T-helper 1 cell (primary cell): Measurements from ENCODE around the gene MYLK3.

ENCODE experiments used
- DNase-seq, 5 donors: peaks; one replicate each; pipeline ENCODE4 v3.0.0-alpha.2; 2012 to 2020

MYLK3 gene

DNA sequence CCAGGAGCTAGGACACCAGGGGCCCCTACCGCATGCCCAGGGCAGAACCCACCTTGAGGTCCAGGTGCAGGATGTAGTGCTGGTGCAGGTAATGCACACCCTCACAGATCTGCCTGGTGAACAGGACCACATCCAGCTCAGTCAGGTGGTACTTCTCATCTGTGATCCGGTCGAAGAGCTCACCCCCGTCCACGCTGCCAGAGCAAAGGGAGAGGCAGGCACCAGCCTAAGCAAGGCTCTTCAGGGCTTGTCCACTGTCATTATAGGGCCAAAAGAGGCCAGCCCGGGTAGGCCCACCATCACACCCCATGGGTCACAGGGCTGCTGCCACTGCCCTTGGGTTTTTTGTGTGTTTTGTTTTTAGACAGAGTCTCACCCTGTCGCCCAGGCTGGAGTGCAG is 21.0 kb downstream of the MYLK3 start:
- DNase-seq: no peak

DNA sequence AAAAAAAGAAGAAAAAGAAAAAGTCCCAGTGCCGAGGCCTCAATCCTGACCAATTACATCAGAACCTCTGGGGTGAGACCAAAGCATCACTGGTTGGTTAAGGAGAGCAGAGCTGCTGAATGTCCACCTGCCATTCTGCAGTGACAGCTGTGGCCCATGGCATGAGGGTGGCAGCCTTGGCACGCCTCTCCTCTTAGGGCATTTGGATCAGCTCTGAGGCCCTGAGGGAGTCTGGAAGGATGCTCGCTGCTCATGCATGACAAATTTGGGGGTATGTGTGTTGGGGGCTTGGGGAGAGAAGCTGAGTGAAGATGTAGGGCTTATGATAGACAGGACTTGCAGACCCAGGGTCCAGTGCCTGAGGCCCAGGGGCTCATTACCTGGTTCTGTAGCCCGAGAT is 26.3 kb downstream of the MYLK3 start:
- DNase-seq: no peak

DNA sequence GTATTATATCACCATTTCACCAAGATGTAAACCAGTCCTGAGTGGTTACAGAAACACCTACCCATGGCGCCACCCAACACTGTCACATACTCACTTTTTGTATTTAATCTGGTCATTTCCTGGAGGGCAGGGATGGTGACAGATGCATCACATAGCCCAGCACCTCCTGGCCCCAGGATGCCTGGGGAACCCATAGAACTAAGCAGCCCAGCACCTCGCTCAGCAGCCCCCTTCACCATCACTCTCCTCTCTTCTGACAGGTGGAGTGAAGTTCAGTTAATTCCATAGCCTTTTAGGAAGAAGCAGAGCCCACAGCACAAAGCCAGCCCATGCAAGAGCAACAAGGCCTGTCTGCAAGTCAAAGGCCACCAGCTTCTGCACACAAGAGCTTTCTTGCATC is 27.5 kb downstream of the MYLK3 start:
- no peak for DNase-seq

DNA sequence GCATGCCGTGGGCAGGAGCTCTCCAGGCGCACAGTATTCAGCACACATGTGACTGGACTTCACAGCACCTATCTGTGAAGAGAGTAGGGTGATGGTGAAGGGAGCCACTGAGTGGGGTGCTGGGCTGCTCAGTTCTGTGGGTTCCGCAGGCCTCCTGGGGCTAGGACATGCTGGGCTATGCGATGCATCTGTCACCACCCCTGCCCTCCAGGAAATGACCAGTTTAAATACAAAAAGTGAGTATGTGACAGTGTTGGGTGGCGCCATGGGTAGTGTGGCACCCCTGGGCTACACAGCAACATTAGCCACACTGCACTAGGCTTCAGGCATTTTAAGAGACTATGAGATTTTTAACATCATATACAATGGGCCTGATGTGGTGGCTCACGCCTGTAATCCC is 28.6 kb downstream of the MYLK3 start:
- no peak for DNase-seq

DNA sequence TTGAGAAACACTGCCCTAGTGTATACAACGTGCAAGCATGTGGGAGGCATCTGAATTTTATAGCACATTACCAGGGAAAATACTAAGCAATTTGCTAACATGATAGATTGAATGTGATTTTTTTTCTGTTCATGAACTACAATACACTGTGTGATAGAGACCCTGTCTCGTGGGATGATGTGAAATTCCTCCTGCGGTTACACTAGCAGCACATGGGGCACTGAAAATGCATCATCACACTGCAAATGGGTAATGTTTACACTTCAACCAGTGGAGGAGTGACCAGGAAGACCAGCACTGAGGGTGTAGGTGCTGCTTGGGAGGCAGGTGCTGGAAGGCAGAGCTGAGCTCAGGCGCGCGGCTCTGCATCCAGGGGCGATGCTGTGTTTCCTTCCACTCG is 29.9 kb downstream of the MYLK3 start:
- no peak for DNase-seq

DNA sequence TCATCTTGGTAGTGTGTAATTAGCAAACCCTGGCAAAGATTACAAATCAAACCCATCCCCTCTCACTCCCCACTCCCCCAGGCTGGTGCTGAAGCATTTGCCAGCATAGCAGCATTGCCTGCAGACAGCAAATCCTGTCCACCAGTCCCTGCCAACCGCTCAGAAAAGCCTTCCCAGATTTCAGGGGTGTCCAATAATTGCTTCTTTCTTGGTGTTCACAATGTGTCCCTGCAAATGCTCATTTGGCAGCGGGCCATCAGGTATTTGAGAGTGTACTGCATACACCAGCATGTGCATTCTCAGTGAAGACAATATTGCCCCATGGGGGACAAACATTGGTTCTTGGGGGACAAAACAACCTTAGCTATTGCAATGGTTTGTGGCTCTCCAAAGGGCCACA is 30.5 kb downstream of the MYLK3 start:
- DNase-seq: no peak

DNA sequence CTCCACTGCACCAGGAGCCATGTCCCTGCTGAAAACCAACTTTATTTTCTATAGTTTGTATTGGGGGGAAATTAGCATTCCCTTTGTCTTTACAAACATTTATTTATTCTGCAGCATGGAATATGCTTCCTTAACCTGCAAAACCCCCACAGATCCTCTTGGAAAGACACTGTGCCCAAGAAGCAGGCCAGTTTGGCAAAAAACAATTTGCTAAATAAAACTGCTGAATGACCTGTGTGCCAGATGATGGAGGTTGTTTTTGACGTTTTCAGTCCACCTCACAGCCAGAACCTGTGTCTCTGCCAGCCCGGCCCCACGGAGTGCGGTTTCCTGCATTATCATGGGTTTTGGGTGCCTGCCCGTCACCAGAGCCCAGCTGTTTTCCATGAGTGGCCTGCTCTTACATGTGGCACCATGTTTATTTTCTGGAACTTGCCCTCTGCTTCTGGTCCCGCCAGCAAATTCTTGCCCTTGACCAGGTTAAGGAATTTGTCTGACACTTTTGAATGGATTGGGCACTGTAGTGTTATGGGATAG is 32.3 kb downstream of the MYLK3 start:
- DNase-seq: no peak

DNA sequence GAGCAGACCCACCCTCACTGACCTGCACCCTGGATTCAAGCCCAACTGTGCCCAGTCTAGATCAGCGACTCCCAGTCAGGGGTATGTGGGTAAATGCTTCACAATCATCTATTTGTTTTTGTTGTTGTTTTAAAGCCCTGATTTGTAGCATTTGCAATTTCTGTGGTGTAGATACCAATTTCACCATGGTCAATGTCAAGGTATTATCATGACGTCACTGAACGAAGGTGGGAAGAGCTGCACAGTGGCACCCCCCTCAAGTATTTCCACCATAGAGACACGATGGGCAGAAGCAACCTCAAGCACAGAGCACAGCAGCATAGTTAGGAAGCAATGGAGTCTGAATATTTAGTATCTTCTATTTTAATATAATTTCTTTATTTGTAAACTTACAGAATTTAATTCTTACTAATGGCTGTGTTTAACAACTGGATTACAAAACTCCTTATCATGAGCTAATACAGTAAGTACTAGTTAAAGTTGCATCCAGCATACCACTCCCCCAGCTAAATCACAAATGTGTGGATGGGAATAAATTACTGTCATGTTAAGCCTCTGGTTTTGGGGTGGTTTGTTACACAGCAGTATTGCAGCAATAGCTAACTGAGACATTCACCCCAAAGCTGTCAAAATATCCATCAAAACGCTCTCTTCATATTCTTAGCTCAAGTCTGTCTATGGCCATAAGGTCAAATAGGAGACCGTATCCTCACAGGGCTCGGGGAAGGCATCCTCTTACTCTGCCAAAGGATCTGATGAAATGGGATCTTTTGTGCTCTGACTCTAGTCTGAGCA is 33.1 kb downstream of the MYLK3 start:
- no peak for DNase-seq

DNA sequence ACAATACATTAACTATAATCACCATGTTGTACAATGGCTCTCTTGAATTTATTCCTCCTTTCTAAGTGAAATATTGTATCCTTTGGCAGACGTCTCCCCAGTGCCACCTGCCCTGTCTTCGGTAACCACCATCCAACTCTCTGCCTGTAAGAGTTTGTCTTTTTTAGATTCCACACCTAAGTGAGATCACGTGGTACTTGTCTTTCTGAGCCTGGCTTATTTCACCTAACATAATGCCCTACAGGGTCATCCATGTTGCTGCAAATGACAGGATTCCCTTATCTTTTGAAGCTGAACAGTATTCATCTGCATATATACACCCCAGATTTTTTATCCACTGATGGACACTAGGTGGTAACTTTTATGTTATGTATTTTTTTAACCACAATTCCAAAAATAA is 34.5 kb downstream of the MYLK3 start:
- DNase-seq: no peak

DNA sequence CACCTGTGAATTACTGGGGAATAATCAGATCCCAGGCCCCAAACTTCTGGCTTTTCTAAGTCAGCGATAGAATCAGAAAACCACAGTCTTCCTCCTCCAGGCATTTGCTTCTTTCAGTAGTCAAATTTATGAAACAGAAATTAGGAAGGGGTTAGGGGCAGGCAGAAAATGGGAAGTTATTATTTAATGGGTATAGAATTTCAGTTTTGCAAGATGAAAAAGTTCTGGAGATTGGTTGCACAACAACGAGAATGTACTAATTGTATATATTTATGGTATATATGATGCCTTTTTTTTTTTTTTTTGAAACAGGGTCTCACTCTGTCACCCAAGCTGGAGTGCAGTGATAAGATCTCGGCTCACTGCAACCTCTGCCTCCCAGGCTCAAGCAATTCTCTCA is 35.2 kb downstream of the MYLK3 start:
- no peak for DNase-seq

DNA sequence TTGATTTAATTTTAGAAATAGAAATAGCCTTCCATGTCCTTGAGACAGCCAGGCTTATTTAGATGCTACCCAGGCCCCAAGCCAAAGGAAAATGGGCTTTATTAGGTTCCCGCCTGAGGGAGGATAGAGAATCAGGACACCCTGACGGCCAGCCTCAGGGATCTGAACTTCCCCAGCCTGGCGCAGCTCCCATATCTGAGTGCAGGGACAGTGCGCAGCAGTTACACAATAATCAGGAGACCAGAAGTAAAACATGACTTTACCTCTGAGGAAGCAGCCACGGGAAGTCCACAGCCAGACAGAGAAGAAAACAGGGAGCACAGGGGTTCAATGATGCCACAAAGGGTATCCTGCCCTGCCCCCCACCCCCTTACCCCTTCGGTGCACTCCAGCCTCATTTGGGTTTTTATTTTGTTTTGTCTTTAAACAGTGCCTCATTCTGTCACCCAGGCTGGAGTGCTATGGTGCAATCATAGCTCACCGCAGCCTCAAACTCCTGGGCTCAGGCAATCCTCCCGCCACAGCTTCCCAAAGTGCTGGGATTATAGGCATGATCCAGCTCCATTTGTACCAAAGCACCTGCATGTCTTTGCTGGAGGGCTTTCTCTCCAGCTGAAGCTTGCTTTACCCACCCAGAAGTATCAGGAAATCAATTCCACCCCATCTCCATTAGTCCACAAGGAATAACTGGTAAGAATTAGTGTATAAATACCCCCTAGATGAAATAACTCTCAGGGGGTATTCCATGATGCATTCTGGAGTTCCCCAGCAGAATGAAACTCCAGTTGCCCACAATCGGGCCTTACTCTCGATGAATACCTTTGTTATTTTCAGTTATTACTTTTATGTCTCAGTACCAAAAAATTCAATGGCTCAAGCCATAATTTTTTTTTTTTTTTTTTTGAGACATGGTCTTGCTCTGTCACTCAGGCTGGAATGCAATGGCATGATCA is 36.8 kb downstream of the MYLK3 start:
- DNase-seq: no peak

DNA sequence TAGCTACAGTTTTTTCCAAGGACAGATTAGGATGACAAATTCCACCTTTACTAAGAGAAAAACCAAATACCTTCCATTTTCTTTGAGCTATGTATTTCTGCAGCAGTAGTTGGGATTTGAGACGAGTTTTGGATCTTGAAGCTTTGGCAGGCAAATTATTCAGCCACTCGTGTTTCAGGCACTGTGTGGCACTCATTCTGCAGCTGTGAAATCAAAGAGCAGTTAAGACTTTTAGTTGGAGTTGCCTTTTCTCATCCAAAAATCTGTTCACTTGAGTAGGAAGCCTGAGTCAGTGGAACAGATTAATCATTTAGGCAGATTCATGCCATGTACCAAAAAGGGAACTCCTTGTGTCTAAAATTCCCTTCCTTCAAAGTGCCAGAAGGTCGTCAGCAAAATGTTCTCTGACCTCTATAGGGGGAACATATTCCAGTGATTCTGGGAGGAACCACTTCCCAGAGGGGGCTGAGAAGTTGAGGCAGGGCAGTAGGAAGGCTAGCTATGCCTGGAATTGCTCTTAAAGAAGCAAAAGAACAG is 38.6 kb downstream of the MYLK3 start:
- no peak for DNase-seq

DNA sequence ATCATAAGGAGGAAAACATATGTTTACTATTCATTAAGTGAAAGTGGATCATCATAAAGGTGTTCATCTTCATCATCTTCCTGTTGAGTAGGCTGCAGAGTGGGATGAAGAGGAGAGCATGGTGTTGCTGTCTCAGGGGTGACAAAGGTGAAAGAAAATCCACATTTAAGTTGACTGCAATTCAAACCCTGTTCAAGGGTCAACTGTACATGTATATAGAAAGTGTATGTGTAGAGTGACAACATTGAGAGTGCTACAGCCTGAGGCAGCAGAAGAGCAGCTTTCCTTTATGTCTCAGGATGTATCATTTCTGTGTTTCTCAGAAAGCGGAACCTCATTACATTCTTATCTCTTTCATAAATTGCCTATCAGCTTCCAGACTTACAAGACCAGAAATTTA is 41.5 kb downstream of the MYLK3 start:
- DNase-seq: no peak

DNA sequence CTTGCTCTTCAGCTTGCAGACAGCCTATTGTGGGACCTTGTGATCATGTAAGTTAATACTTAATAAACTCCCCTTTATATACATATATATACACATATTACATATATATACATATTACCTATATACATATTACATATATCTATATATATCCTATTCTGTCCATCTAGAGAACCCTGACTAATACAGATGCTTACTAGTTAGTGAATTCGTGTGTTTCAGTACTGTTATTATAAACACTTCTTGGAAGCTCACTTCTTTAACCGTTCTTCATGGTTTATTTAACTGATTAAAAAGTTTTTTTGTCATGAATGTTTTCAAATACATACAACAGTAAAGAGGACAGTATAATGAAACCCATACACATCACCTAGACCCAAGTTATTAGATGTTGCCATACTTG is 46.1 kb downstream of the MYLK3 start:
- no peak for DNase-seq

DNA sequence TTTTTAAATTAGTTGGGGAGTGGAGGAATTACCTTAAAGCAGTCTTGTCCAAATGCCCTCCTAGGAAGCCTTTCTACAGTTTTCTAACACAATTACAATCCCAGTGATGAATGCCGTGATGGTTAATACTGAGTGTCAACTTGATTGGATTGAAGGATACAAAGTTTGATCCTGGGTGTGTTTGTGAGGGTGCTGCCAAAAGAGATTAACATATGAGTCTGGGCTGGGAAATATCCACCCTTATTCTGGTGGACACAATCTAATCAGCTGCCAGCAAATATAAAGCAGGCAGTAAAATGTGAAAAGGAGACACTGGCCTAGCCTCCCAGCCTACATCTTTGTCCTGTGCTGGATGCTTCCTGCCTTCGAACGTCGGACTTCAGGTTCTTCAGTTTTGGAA is 46.5 kb downstream of the MYLK3 start:
- no peak for DNase-seq

DNA sequence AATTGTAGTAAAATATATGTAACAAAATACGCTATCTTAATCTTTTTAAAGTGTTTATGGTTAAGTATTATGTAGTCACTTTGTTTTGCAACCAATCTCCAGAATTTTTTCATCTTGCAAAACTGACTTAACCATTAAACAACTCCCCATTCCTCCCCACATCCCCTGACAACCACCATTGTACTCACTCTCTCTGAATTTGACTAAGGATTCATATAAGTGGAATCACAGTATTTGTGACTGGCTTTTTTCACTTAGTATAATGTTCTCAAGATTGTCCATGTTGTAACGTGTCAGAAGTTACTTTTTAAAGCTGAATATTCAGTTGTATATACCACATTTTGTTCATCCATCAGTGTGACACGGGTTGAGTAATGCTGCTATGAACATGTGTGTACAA is 48.1 kb downstream of the MYLK3 start:
- DNase-seq: no peak

DNA sequence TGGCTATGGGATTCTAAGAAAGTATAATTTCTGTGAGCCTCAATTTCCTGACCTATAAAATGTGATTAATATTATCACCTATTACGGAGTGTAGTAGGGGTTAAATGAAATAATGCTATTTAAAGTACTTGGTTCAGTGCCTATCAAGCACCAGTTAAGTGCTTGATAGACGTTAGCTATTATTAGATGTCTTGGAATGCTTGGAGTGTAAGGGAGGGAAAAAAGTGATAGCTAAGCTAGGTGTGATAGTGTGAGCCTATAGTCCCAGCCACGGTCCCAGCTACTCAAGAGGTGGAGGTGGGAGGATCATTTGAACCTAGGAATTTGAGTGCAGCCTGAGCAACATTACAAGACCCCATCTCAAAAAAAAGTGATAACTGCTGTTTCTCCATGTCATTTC is 51.2 kb downstream of the MYLK3 start:
- DNase-seq: no peak

DNA sequence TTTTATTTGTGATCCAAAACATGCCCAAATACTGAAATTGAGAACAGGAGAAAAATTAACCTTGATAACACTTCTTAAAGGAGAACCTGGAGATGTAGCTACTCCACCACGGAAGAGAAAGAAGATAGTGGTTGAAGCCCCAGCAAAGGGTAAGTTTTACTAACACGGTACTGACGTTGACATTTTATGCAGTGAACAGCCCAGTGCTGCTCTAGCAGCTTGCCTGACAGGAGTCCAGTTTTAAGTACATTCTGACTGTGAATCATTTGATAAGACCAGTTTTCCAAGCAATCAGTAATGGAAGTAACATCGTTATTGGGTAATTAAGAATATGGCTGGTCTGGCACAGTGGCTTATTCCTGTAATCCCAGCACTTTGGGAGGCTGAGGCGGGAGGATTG is 52.2 kb downstream of the MYLK3 start:
- no peak for DNase-seq

DNA sequence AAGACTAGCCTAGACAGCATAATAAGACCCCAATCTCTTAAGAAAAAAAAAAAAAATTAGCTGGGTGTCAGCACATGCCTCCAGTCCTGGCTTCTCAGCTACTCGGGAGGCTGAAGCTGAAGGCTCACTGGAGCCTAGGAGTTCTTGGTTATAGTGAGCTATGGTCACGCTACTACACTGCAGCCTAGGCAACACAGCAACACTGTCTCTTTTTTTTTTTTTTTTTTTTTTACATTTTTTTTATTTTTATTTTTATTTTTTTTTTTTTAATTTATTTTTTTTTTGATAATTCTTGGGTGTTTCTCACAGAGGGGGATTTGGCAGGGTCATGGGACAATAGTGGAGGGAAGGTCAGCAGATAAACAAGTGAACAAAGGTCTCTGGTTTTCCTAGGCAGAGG is 54.5 kb downstream of the MYLK3 start:
- no peak for DNase-seq

DNA sequence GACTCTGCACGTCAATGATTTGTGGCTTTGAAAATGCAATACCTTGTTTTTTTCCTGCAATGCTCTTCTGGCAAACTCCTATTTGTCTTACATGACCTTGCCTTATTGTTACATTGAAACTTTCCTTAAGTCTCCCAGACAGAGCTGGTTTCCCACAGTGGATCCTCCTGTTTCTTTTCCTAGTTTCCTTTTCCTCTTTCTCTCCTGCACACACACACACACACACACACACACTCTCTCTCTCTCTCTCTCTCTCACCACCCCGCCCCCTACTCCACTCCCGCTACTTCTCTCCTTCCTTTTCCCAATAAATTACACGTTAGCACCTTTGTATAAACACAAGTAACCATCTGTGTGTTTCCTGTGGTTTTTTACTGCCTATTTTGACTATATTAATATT is 56.4 kb downstream of the MYLK3 start:
- DNase-seq: no peak

DNA sequence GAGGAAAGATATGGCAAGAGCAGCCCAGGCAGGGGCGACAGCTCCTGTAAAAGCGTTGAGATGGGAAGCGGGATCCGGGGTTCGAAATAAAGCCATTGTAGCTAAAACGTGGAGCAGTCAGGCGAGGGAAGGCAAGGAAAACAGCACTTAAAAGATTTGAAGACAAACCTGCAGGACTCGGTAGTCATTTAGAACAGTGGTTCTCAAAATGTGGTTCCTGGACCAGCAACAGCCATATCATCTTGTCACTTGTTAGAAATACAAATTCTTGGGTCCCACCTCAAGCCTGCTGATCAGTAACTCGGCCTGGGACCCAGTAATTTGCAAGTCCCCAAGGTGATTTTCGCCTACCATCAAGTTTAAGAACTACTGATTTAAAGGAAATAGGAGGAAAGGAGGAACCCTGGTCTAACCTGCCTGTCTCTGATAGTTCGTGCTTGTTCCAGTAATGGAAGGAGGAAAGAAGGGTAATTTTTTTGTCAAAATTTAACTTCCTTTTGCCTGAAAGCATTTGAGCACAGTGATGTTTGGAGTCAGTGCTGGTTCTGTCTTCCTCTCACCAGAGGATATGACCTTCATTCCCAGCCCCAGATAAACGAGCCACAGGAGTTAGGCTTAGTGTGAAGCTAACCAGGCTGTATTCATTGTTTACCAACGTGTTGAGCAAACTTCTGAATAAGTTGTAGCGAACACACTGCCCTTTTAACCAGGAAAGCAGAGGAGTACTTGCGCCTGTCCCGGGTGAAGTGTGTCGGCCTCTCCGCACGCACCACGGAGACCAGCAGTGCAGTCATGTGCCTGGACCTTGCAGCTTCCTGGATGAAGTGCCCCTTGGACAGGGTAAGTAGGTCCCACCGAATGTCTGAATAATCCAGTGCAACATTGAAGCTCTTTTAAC is 57.6 kb downstream of the MYLK3 start:
- no peak for DNase-seq
